AG20443 (cell line): ENCODE data around the gene ZNF536.
"Not testable (repeated sequence)": the region's sequence is repeated elsewhere in the genome, so short reads cannot be mapped to it uniquely, and the experiment has no call there.

Experiments used
- DNase-seq: peaks from one replicate; pipeline ENCODE4 v3.0.0; 2012; ENCODE audit warnings: low spot score, mixed read lengths

The ZNF536 gene

DNA sequence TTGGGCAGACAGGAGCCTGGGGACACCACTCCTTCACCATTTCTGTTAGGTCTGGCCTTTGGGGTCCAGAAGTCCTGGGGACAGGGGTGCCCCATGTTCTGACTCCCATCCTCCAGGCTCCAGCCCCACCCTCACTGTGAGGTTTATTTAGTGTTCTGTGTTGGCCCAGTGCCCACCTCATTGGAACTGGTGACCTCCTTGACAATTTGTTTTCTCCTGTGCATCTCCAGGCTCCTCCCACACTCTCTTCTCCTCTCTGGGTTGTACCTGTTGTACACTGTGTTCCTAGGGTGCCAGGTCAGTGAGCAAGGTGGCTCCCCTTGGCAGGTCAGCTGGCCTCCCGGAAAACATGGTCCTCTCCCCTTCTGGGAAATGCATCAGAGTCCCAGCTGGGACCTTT, 110.8 kb downstream of the ZNF536 start:
- DNase-seq, result no peak

GRCh38 chr19:30486250-30486649, 114.1 kb downstream of the ZNF536 start:
- DNase-seq, result not testable (repeated sequence)

GRCh38 chr19:30487178-30487577, 115.0 kb downstream of the ZNF536 start:
- no peak for DNase-seq

- DNase-seq, result peak; percentile 48
Observed at GRCh38 chr19:30488191-30488590, 116.0 kb downstream of the ZNF536 start.

DNA sequence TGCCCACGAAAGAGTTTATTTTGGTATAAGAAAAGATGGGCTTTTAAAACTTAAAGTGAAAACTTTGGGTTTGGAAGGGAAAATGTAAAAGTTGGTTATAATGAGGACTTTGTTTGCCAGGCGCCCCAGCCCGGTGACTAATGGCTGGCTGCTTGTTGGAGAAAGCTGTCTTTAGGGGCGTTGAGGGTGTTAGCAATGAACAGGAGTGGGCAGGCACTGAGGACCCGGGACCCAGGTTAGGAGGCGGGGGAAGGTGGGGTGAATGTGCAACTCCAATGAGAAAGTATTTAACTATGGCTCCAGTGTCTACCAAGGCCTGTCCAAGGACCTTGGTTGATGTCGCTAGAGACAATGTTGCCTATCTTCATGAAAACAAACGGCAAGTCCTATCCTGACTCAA, 118.6 kb downstream of the ZNF536 start:
- DNase-seq, result no peak

- peak; percentile 37 for DNase-seq
Observed at GRCh38 chr19:30492586-30493270, 120.5 kb downstream of the ZNF536 start.

DNA sequence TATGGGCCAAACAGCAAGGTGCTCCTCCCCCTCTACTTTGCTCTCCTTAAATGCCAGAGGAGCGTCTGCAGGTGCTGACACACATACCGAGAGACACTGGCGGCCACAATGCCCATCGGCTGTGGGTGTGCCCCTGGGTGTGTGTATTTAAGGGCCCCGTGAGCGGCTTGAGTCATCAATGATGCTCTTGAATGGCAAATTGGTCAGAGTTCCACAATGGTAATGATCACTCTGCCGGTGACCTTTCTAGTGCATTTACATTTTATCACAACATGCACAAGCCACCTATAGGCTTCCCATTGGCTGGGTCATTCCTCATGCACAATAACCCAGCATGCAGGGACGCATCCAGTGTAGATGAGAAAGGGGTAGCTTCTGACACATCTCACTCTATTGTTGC, 124.8 kb downstream of the ZNF536 start:
- no peak for DNase-seq

GRCh38 chr19:30498085-30498484, 125.9 kb downstream of the ZNF536 start:
- DNase-seq, result not testable (repeated sequence)

DNA sequence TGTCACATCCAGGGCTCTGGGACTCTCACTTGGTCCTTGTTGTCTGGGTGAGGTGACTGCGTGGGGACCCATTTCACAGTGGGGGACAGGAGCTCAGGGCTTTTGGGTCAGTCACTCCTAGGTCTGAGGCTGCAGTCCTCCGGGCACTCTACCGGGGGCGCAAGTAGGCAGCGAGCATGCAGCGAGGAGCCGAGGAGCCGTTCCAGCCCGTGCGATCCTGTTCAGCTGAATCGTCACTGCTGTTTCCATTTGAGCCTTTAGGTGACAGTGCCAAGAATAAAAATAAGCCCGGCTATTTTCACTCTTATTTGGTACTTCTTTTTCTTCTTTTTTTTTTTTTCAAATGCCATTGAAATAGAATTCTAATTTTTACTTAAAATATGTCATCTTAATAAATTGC, 126.5 kb downstream of the ZNF536 start:
- peak; percentile 34 for DNase-seq

GRCh38 chr19:30504272-30504671, 132.1 kb downstream of the ZNF536 start:
- DNase-seq, result no peak

DNA sequence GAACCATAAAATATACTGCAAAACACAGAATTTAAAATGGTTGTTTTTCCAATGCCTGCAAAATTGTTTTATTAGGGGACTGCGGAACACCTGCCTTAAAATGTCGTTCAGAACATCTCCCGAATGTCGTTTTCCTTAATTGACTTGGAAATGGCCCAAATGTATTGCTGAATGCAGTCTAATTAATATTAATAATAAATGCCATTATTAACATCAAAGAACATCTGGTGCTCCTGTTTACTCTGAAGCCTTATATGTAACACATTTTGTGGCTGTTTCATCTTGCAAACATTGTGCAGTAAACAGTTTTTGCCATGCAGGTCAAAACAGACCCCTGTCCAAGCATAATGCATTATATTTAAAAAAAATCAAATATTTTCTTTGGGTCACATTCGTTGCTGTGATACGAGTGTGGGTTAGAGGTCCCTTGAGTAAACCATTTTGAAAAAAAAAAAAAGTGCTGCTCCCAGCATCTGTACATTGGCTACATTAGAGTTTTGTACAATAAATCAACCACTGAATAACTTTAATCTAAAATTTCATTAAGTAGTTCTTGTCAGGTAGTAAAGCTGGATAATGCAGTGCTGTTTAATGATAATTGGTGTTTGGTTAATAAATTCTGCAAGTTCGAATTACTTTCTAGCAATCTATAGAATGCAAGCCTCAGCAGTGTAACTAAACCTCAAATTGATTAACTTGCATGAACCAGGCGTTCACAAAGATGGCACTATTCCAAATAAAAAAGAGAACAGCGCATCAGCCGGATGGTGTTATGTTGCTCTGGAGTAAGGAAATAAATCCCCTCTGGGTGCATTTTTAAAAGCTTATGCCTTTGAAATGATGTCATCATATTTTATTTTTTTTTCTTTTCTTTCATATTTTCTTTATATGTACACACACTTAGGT, 140.2 kb downstream of the ZNF536 start:
- peak; percentile 38 for DNase-seq

- no peak for DNase-seq
Observed at GRCh38 chr19:30513082-30513411, 140.9 kb downstream of the ZNF536 start.

- no peak for DNase-seq
Observed at GRCh38 chr19:30516111-30516510, 143.9 kb downstream of the ZNF536 start.

DNA sequence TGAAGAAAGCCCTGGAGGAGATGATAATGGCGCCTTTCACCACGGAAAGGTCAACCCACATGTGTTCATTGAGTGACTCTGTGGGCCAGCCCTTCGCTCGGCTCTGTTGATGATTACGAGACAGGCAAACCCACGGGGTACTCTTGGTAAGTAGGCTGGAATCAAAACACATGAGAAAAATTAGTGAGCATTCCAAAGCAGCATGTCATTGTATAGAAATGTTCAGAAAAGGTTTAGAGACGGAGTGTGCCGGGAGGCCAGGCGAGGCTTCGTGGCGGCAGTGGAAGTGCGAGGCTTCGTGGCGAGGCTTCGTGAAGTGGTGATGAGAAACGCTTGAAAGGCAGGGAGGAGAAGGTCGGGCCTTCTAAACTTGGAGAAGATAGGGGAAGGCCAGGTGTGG, 144.3 kb downstream of the ZNF536 start:
- DNase-seq, result no peak

DNA sequence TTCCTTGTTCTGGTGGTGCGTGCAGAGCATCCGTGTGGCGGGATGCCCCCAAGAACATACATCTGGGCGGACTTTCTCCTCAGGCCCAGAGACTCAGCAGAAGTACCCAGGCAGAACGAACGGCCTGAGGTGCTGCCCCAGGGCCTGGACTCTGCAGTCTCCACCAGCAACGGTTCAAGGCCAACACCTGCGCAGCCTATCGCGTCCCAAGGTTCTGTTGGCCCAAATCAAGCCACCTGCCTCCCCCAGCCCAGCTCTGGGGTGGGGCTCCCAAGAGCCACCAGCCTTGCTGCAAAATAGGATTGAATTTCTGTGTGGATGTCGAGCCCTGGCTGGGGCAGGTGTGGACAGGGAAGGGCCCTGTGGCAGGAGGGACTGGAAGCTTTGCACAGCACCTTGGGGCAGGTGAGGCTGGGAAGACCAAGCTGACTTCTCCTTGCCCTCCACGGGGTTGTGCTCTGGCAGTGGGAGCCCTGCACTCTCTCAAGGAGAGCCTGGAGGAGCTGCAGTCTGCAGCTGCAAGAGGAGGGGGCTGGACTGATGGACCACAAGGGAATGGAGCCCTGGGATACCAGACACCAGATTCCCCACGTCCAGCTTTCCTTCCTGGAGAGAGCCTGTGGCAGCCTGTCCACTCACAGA, 146.9 kb downstream of the ZNF536 start:
- no peak for DNase-seq

DNA sequence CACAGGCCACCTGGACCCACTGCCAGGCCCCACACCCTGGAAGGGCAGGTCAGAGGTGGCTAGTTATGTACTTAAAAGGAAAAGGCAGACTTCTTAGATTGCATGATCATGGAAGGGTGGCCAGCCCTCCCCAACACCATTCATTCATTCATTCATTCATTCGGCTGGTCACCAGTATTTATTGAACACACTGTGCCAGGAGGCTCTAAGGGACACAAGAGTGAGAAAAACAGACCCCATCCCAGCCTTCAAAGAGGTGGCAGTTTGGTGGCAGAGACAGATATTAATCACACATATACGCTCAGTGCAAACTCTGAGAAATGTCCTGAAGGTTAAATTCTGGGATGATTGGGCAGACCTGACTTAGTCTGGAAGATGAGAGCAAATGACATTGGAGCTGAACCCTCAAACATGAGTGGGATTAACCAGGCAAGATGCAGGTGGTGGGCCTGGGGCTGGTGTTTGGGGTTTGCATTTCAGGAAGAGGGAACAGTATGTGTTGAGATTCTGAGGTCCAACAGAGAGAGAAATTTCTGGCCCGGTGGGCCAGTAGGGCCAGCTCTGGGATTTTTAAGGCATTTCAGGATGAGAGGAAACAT, 147.5 kb downstream of the ZNF536 start:
- DNase-seq, result no peak

- DNase-seq, result no peak
Observed at GRCh38 chr19:30520735-30521479, 148.7 kb downstream of the ZNF536 start.

GRCh38 chr19:30521937-30522336, 149.8 kb downstream of the ZNF536 start:
- DNase-seq, result no peak

DNA sequence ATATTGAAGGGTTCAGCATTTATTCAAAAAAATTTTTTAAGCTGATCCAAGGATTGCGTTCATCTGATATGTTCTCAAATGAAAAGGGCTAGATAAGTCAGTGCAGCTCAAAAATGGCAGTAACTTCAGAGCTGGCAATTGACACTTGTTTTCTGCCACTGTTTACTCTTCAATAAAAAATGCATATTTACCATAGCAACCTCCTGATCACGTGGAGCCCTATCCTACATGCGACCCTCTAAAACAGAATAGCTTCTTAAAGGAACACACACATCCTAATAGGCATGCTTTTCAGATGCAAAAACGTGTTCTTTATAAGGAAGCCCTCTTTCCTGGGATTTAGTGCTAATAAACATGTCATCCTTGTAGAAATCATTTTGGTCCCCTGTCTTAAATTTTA, 150.2 kb downstream of the ZNF536 start:
- DNase-seq, result no peak

DNA sequence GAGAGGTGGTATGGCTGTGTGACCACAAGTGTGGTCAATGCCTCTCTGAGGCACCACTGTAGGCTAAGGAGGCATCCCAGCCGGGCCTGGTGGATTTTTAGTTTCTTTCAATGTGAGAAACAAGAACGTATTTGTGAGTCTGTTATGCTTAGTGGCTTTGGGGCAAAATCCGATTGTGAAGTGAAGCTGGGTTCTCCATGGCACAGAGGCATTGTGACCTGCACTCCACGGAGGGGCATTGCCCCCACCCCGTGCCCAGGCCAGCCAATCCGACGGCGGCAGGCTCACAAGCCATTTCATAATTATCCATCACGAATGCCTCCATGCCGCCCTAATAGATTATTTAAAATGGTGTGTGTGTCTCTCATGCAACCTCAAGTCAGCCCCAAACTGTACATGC, 151.6 kb downstream of the ZNF536 start:
- DNase-seq, result no peak

- no peak for DNase-seq
Observed at GRCh38 chr19:30525383-30525782, 153.2 kb downstream of the ZNF536 start.

DNA sequence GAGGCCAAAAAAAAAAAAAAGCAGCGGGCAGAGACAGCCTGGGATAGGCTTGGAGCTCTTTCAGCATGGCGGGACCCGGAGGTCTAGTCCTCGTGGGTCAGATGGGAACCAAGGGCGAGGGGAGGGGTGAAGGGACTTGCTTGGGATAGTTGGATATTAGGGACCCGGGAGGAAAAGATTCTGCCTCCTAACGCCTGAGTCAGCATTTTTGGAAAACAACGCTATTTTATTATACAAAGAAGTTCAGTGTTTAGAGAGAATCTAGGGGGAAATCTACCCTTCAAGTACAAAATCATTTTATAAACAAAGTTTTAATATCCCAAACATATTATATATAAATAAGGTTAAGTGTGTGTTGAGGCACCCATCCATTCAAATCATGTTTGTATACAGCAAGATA, 156.7 kb downstream of the ZNF536 start:
- DNase-seq, result no peak
